HepG2 (cell line): Measurements from ENCODE around the gene LRRC4C. TPM values are rescaled to one million over a fixed set of nuclear protein-coding genes. Genes with fewer than 3 reads are reported as not detected.

Source experiments
- AHR ChIP-seq: IDR thresholded peaks from 2 replicates; pipeline ENCODE4 v1.6.1; 2018; ENCODE audit warnings: missing genetic modification reagents, missing compliant biosample characterization
- ATF5 ChIP-seq: sonication (generic); formaldehyde crosslinking; IDR thresholded peaks from 2 replicates; pipeline ENCODE4 v1.4.0; 2020; ENCODE audit warnings: mild to moderate bottlenecking, low read depth, missing genetic modification reagents
- FOXA1 ChIP-seq, 2 experiments: fragments of 450-650 bp in 1 of 2; sonication (generic) in 1 of 2; formaldehyde crosslinking in 1 of 2; IDR thresholded peaks; 2 replicates each; pipeline versions ENCODE4 v1.4.0 to v1.6.1; 2016 to 2020; ENCODE audit warnings: missing genetic modification reagents in 1 of 2
- FOXM1 ChIP-seq: sonication (generic); formaldehyde crosslinking; IDR thresholded peaks from 2 replicates; pipeline ENCODE4 v1.5.0; 2020; ENCODE audit warnings: missing genetic modification reagents
- HNRNPH1 ChIP-seq: fragments of 200-400 bp; formaldehyde crosslinking; optimal IDR thresholded peaks from 2 replicates; pipeline ENCODE3; 2017; ENCODE audit warnings: mild to moderate bottlenecking, low read depth, low read length
- KLF15 ChIP-seq: sonication (generic); formaldehyde crosslinking; IDR thresholded peaks from 2 replicates; pipeline ENCODE4 v1.8.1; 2023; ENCODE audit warnings: borderline replicate concordance, mild to moderate bottlenecking, inconsistent platforms, missing genetic modification reagents, mixed read lengths
- MTF2 ChIP-seq: sonication (generic); formaldehyde crosslinking; IDR thresholded peaks from 2 replicates; pipeline ENCODE4 v1.5.0; 2020; ENCODE audit warnings: missing genetic modification reagents, borderline replicate concordance
- PAXIP1 ChIP-seq: sonication (generic); formaldehyde crosslinking; conservative IDR thresholded peaks from 2 replicates; pipeline ENCODE4 v1.4.0; 2020; ENCODE audit warnings: mild to moderate bottlenecking, missing genetic modification reagents, moderate library complexity
- SALL1 ChIP-seq: sonication (generic); formaldehyde crosslinking; IDR thresholded peaks from 2 replicates; pipeline ENCODE4 v1.8.0; 2022; ENCODE audit warnings: mild to moderate bottlenecking, missing genetic modification reagents
- SIN3A ChIP-seq: IDR thresholded peaks from 2 replicates; pipeline ENCODE4 v1.6.1; 2011; ENCODE audit warnings: low read depth, mild to moderate bottlenecking, control low read depth, low read length, borderline replicate concordance
- TRIM24 ChIP-seq: sonication (generic); formaldehyde crosslinking; IDR thresholded peaks from 2 replicates; pipeline ENCODE4 v1.8.0; 2022; ENCODE audit warnings: mild to moderate bottlenecking, missing genetic modification reagents
- ZBTB14 ChIP-seq: sonication (generic); formaldehyde crosslinking; IDR thresholded peaks from 2 replicates; pipeline ENCODE4 v1.4.0; 2020; ENCODE audit warnings: missing genetic modification reagents
- ZBTB25 ChIP-seq: IDR thresholded peaks from 2 replicates; pipeline ENCODE4 v1.6.1; 2018; ENCODE audit warnings: missing genetic modification reagents
- ZC3H13 ChIP-seq: sonication (generic); formaldehyde crosslinking; IDR thresholded peaks from 2 replicates; pipeline ENCODE4 v1.8.1; 2023; ENCODE audit warnings: mild to moderate bottlenecking, missing genetic modification reagents, moderate library complexity
- ZFP82 ChIP-seq: sonication (generic); formaldehyde crosslinking; IDR thresholded peaks from 2 replicates; pipeline ENCODE4 v1.5.1; 2020; ENCODE audit warnings: mild to moderate bottlenecking, missing genetic modification reagents, borderline replicate concordance
- ZNF136 ChIP-seq: sonication (generic); formaldehyde crosslinking; IDR thresholded peaks from 2 replicates; pipeline ENCODE4 v1.8.1; 2022; ENCODE audit warnings: low read depth, mild to moderate bottlenecking, moderate library complexity, missing genetic modification reagents
- ZNF383 ChIP-seq: sonication (generic); formaldehyde crosslinking; IDR thresholded peaks from 2 replicates; pipeline ENCODE4 v1.4.0; 2020; ENCODE audit warnings: missing genetic modification reagents, mild to moderate bottlenecking, borderline replicate concordance
- ZNF512 ChIP-seq: sonication (generic); formaldehyde crosslinking; IDR thresholded peaks from 2 replicates; pipeline ENCODE4 v1.4.0; 2020; ENCODE audit warnings: mild to moderate bottlenecking, missing genetic modification reagents
- ZNF569 ChIP-seq: sonication (generic); formaldehyde crosslinking; IDR thresholded peaks from 2 replicates; pipeline ENCODE4 v1.5.0; 2020; ENCODE audit warnings: mild to moderate bottlenecking, missing genetic modification reagents, moderate library complexity, borderline replicate concordance
- ZNF749 ChIP-seq: sonication (generic); formaldehyde crosslinking; IDR thresholded peaks from 2 replicates; pipeline ENCODE4 v1.8.0; 2022; ENCODE audit warnings: mild to moderate bottlenecking, missing genetic modification reagents, moderate library complexity, borderline replicate concordance
- ZNF782 ChIP-seq: sonication (generic); formaldehyde crosslinking; IDR thresholded peaks from 2 replicates; pipeline ENCODE4 v1.4.0; 2020; ENCODE audit warnings: missing genetic modification reagents, mild to moderate bottlenecking, borderline replicate concordance
- polyA plus RNA-seq, 8 experiments: library from polyadenylated mRNA; depleted of rRNA in 3 of 8; stranded (reverse) in 7 of 8; unstranded in 1 of 8; fragments of >200 nt; fragmentation: Illumina TruSeq in 4 of 8; extraction: Trizol in 4 of 8; gene quantifications; 2 replicates each; pipeline versions ENCODE4 v1.2.1 to v1.2.3, GENCODE V29; 2011 to 2016; ENCODE audit warnings: low read depth in 4 of 8, missing spikeins in 1 of 8, mixed read lengths in 1 of 8; ENCODE audit not compliant: insufficient read depth in 1 of 8
- total RNA-seq, 5 experiments: library from RNA; depleted of rRNA; stranded (reverse); fragments of >200 nt; fragmentation: Illumina TruSeq; extraction: Trizol; gene quantifications; 2 replicates each; pipeline ENCODE4 v1.2.3, GENCODE V29; 2016; ENCODE audit warnings: low read depth in 1 of 5

LRRC4C gene
- total and polyA plus RNA-seq, 2 of the 13 experiments (the other 11 are each of a cell fraction or from before 2014, with no cell fraction given): not detected

GRCh38 chr11:41189701-41190436 lies 269.6 kb downstream of the LRRC4C start (continued):
- TF ChIP-seq PAXIP1 (CRISPR knock-in tag): peak; percentile 92
- TF ChIP-seq HNRNPH1: no peak
- TF ChIP-seq FOXA1 (IDR thresholded peaks at IDR 0.05): no peak
- peak; percentile 79 for TF ChIP-seq FOXA1 (CRISPR knock-in tag; IDR thresholded peaks at IDR 0.05)
- TF ChIP-seq SALL1 (CRISPR knock-in tag): peak; percentile 55; the same call in 1 of the 2 replicates
- TF ChIP-seq ZNF383: no peak
- TF ChIP-seq MTF2 (CRISPR knock-in tag): no peak
- TF ChIP-seq ATF5 (CRISPR knock-in tag): no peak
- TF ChIP-seq ZC3H13 (CRISPR knock-in tag): no peak
- TF ChIP-seq TRIM24 (CRISPR knock-in tag): no peak
- no peak for TF ChIP-seq KLF15
- TF ChIP-seq ZNF782 (CRISPR knock-in tag): no peak
- no peak for TF ChIP-seq ZFP82 (CRISPR knock-in tag)
- 0 out of 2 replicates have a peak, but pooled peaks have one; percentile 39 for TF ChIP-seq ZNF136 (CRISPR knock-in tag)
- no peak for TF ChIP-seq ZNF569 (CRISPR knock-in tag)
- no peak for TF ChIP-seq ZBTB25
- TF ChIP-seq ZNF512: no peak
- no peak for TF ChIP-seq SIN3A
- no peak for TF ChIP-seq ZBTB14 (CRISPR knock-in tag)
- no peak for TF ChIP-seq ZNF749 (CRISPR knock-in tag)
- TF ChIP-seq AHR (CRISPR knock-in tag): no peak
- TF ChIP-seq FOXM1 (CRISPR knock-in tag): no peak
